Measurements from ENCODE around the gene ECHS1.
"Not testable (repeated sequence)": the region's sequence is repeated elsewhere in the genome, so short reads cannot be mapped to it uniquely, and the experiment has no call there.

The ECHS1 gene

GRCh38 chr10:133324198-133324792 lies 48.9 kb downstream of the ECHS1 start:
- DNase-seq (ENCODE audit: low spot score) = peak; percentile 88

GRCh38 chr10:133322064-133322709 lies 51.0 kb downstream of the ECHS1 start:
- not testable (repeated sequence) for DNase-seq (ENCODE audit: low spot score)

DNA sequence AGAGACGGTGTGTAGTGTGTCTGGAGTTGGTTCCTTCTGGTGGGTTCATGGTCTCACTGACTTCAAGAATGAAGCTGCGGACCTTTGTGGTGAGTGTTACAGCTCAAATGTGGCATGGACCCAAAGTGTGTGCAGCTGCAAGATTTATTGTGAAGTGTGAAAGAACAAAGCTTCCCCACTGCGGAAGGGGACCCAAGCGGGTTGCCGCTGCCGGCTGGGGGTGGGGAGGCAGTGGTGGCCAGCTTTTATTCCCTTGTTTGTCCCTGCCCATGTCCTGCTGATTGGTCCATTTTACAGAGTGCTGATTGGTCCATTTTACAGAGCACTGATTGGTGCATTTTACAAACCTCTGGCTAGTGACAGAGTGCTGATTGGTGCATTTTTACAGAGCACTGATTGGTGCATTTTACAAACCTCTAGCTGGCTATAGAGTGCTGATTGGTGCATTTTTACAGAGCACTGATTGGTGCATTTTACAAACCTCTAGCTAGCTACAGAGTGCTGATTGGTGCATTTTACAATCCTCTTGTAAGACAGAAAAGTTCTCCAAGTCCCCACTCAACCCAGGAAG lies 52.2 kb downstream of the ECHS1 start:
- not testable (repeated sequence) for DNase-seq (ENCODE audit: low spot score)

- peak; percentile 76 for DNase-seq (ENCODE audit: low spot score)
Observed at GRCh38 chr10:133318494-133319127, 54.5 kb downstream of the ECHS1 start.

- no peak for DNase-seq (ENCODE audit: low spot score)
Observed at GRCh38 chr10:133316732-133317131, 56.4 kb downstream of the ECHS1 start.

GRCh38 chr10:133316266-133316665 lies 56.9 kb downstream of the ECHS1 start:
- DNase-seq (ENCODE audit: low spot score) = no peak

- DNase-seq (ENCODE audit: low spot score) = no peak
Observed at GRCh38 chr10:133315847-133316246, 57.3 kb downstream of the ECHS1 start.

DNA sequence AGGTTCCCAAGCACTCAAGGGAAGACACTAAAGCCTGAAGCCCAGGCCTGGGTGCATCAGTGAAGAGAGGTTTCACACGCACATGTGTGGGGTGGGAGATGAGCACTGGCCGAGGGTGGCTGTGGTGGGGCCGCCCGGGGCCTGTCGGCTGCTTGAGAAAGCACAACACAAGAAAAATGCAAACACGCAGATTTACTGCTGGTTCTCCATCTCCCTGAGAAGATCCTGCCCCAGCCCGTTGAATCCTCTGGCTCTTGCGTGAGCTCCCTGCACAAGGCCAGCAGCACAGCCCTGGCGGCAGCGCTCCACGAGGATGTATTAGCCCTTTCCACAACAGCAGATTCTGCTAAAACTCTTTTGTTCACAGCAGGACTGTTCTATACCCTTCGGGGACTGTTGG lies 58.2 kb downstream of the ECHS1 start:
- no peak for DNase-seq (ENCODE audit: low spot score)

- DNase-seq (ENCODE audit: low spot score) = no peak
Observed at GRCh38 chr10:133313192-133313591, 60.0 kb downstream of the ECHS1 start.

DNA sequence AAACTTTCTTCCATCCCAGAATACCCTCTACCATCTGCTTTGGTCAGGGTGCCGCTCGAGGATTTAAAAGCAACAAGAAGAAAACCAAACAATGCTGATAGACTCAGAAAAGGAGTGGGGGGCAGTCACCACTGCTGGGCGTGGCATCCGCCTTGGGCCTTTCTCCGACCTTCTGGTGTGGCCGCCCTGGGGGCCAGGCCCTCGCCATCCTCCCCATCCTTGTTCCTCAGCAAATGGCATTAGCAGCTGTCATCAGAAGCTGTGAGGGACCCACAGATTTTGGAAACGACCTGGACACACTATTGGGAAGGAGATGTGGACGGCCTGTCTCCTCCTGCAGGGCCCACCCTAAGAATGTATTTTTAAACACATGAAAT lies 60.4 kb downstream of the ECHS1 start:
- DNase-seq (ENCODE audit: low spot score) = no peak
